Measurements from ENCODE around the gene AZIN2.

DNA sequence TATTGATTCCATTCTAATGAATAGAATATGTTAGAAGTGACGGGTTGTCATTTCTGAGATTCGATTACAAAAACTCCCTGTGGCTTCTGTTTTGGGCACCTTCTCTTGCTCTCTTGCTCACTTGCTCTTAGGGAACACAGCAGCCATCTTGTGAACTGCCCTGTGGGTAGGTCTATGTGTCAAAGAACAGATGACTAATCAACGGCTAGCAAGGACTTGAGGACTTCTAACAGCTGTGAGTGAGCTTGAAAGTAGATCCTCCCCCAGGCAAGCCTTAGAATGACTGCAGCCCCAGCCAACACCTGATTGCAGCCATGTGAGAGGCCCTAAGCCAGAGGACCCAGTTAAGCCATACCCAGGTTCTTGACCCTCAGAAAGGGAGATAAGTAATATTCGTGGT, 49.3 kb downstream of the AZIN2 start:
- TF ChIP-seq, protein P1, sequence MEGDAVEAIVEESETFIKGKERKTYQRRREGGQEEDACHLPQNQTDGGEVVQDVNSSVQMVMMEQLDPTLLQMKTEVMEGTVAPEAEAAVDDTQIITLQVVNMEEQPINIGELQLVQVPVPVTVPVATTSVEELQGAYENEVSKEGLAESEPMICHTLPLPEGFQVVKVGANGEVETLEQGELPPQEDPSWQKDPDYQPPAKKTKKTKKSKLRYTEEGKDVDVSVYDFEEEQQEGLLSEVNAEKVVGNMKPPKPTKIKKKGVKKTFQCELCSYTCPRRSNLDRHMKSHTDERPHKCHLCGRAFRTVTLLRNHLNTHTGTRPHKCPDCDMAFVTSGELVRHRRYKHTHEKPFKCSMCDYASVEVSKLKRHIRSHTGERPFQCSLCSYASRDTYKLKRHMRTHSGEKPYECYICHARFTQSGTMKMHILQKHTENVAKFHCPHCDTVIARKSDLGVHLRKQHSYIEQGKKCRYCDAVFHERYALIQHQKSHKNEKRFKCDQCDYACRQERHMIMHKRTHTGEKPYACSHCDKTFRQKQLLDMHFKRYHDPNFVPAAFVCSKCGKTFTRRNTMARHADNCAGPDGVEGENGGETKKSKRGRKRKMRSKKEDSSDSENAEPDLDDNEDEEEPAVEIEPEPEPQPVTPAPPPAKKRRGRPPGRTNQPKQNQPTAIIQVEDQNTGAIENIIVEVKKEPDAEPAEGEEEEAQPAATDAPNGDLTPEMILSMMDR (IDR thresholded peaks at IDR 0.05): no peak
- TF ChIP-seq POLR2AphosphoS5 (IDR thresholded peaks at IDR 0.05) (no peak), POLR2A (IDR thresholded peaks at IDR 0.05) (no peak), EP300 (IDR thresholded peaks at IDR 0.05; ENCODE audit: low read depth) (no peak)
